GM12891 (cell line): ENCODE measurements around the gene GPER1.

ENCODE experiments used
- POLR2A ChIP-seq: IDR thresholded peaks from 2 replicates; pipeline ENCODE4 v1.6.1; 2011; ENCODE audit warnings: low read depth, low read length, control low read depth
- POLR2AphosphoS5 ChIP-seq: IDR thresholded peaks from 2 replicates; pipeline ENCODE4 v1.6.1; 2011; ENCODE audit warnings: low read depth, low read length, control low read depth
- TAF1 ChIP-seq: IDR thresholded peaks from 2 replicates; pipeline ENCODE4 v1.6.1; 2011; ENCODE audit warnings: low read depth, low read length, control low read depth

DNA sequence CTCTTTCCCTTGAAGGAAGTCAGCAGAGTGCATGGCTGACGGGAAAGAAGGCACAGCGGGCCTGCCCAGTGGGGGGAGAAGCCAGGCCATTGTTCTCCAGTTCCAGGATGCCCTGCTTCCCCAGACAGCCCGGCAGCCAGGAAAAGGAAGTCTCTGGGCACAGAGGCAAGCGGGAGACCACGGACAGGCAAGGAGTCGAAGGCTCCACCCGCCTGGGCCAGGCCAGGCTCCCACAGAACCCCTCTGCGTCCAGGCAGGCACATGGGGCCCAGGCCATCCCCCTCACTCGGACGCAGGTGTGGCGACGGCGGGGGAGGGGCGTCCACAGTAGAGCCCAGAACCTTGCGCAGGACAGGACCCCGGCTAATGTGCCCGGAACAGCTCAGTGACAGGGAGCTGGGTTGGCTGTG is 34.9 kb upstream of the GPER1 start:
- TF ChIP-seq POLR2AphosphoS5 (no peak), POLR2A (no peak), TAF1 (no peak)
